Left kidney (tissue), 8 donors: ENCODE measurements around the gene DENND6A. TPM values are rescaled to one million over a fixed set of nuclear protein-coding genes. Genes with fewer than 3 reads are reported as not detected.
"Not testable (repeated sequence)": the region's sequence is repeated elsewhere in the genome, so short reads cannot be mapped to it uniquely, and the experiment has no call there.

ENCODE experiments used
- DNase-seq: peaks from one replicate; pipeline ENCODE4 v3.0.0-alpha.2; 2013
- long read RNA-seq, 8 donors: transcript quantifications; one replicate each; lab custom pipeline, GENCODE V29; 2026
- polyA plus RNA-seq: library from polyadenylated mRNA; unstranded; fragments of 120-200 nt; gene quantifications from one replicate; pipeline ENCODE4 v1.2.1, GENCODE V29; 2013; ENCODE audit not compliant: insufficient read length

Gene DENND6A
- polyA plus RNA-seq, result 41.0 TPM
- long read RNA-seq, donor 1, full-length matches to known transcripts, result 1 of 1 reads
- long read RNA-seq, donor 1, partial matches to known transcripts, result 0 of 1 reads
- long read RNA-seq, donor 1, other reads (novel, unspliced or antisense), result 0 of 1 reads
- long read RNA-seq, donor 2, partial matches to known transcripts, result 0 of 1 reads
- long read RNA-seq, donor 2, other reads (novel, unspliced or antisense), result 0 of 1 reads
- long read RNA-seq, donor 3, result 0 reads
- long read RNA-seq, donor 4, result 0 reads
- long read RNA-seq, donor 5, partial matches to known transcripts, result 9 of 11 reads
- long read RNA-seq, donor 5, other reads (novel, unspliced or antisense), result 0 of 11 reads
- long read RNA-seq, donor 6, full-length matches to known transcripts, result 1 of 1 reads
- long read RNA-seq, donor 6, partial matches to known transcripts, result 0 of 1 reads
- long read RNA-seq, donor 6, other reads (novel, unspliced or antisense), result 0 of 1 reads
- long read RNA-seq, donor 7, full-length matches to known transcripts, result 2 of 9 reads
- long read RNA-seq, donor 7, partial matches to known transcripts, result 7 of 9 reads
- long read RNA-seq, donor 7, other reads (novel, unspliced or antisense), result 0 of 9 reads
- long read RNA-seq, donor 8, full-length matches to known transcripts, result 2 of 2 reads
- long read RNA-seq, donor 8, partial matches to known transcripts, result 0 of 2 reads
- long read RNA-seq, donor 8, other reads (novel, unspliced or antisense), result 0 of 2 reads

DNA sequence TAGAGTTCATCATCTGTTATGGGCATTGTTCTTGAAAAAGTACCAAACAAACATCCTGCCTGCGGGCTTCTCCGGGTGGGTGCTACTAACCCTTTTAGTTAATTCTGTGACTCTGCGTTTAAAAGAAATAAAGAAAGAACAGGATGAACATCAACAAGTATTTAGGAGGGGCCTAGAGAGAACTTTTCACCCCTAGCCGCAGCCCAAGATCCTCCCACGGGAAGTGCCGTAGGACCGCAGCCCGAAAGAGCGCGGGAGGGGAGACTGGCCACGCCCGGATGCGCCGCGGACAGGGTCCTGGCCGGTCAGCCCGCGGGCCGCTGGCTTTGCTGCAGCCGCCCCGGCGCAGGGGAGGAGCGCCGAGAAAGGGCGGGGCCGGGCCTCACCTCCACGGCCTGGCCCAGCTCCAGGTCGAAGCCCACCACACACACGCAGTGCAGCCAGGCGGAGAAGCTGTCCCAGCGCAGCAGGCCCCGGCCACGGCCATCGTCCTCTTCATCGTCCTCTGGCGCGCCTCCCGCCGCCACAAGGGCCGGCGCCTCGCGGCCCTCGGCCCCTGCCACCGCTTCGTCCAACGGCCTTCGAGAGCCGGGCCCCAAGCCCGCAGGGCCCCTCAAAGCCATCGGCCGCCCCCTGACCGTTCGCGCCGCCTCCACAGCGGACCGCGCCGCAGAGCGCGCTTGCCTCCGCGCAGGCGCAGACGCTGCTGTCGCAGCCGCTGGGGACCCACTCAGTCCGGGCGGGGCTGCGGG is at the start of gene DENND6A:
DENND6A (minus strand) TSS at position 682 of the 752 bp plus-strand sequence; CDS start at position 623, 59 bp downstream.
- DNase-seq, result peak; percentile 91

DNA sequence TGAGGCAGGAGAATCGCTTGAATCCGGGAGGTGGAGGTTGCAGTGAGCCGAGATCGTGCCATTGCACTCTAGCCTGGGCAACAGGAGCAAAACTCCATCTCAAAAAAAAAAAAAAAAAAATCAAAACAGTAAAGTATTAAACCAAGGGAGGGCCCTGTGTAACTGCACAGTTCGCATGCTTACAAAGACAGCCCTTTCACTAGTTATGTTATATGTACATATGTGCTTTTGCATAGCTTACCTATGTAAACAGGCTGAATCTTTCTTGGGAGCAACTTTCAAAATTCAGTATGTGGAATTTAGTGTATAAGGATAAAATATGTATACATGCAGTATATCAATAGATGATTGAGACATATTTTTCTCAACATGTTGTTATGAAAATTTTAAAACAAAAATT is 47.1 kb upstream of the DENND6A start:
- DNase-seq, result no peak

GRCh38 chr3:57738391-57738790 is 45.5 kb upstream of the DENND6A start:
- DNase-seq, result no peak

DNA sequence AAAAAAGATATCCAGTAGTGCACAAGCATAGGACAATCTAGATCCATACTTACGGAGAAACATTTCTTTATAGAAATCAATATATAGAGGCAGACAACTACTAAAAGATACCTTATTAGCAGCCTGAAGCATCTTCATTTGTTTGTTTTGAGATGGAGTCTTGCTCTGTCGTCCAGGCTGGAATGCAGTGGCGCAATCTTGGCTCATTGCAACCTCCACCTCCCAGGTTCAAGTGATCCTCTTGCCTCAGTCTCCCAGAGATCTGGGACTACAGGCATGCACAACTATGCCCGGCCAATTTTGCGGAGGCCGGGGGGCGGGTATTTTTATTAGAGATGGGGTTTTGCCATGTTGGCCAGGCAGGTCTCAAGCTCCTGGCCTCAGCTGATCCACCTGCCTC is 45.0 kb upstream of the DENND6A start:
- no peak for DNase-seq

DNA sequence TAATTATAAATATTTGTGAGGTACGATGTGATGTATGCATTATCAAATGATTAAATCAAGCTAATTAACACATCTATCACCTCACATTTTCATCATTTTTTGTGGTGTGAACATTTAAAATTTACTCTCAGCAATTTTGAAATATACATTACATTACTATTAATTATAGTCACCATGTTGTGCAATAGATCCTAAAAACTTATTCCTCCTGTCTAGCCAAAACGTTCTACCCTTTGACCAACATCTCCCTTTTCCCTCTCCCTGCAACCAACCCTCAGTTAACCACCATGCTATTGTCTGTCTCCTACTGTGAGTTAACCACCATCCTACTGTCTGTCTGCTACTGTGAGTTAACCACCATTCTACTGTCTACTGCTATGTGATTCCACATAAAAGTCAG is 42.5 kb upstream of the DENND6A start:
- no peak for DNase-seq

DNA sequence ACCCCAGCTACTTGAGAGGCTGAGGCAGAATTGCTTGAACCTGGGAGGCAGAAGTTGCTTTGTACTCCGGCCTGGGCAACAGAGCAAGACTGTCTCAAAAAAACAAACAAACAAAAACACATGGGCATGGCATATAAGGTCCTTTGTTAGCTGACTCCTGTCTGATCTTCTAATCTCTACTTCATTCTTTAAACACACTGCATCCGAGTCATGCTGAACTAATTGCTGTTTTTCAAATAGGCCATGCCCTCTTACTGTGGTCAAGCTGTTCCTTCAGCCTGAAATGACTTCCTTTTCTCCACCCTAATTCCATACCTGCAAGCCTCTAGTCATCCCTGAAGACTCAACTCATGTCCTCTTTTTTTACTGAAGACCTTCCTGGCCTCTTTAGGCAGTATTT is 40.9 kb upstream of the DENND6A start:
- no peak for DNase-seq

DNA sequence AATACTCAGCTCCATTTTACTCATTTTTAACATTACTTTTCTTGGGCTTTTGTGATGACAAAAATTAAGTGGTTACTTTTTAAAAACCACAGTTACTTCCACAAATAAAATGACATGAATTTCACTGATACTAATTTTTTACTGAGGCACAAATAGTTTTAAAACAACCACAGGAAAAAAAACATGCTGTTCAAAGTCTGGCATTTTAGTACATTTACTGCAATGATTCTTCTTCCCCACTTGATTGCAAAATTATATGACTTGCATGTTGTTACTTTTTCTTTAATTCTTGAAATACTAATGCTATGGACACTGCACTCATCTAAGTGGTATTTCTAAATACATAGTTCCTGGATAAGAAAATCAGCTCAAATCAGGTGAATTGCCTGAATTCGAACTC is 38.4 kb upstream of the DENND6A start:
- DNase-seq, result no peak

DNA sequence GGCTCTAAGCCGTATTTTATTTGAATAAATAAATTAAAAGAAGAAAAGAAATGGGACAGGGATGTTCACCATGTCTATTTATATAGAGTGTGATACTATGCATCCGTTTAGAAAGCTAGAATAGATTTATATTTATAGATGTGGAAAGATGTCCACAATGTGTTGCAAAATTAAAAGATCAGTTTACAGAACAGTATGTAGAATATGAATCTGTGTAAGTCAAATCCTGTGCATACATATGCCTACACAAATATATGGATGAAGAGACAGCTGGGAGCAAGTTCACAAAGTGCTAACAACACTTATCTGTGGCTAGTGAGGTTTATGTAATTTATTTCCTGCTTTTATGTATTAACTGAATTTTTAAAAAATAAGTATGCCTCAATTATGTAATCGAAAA is 37.8 kb upstream of the DENND6A start:
- DNase-seq, result no peak

DNA sequence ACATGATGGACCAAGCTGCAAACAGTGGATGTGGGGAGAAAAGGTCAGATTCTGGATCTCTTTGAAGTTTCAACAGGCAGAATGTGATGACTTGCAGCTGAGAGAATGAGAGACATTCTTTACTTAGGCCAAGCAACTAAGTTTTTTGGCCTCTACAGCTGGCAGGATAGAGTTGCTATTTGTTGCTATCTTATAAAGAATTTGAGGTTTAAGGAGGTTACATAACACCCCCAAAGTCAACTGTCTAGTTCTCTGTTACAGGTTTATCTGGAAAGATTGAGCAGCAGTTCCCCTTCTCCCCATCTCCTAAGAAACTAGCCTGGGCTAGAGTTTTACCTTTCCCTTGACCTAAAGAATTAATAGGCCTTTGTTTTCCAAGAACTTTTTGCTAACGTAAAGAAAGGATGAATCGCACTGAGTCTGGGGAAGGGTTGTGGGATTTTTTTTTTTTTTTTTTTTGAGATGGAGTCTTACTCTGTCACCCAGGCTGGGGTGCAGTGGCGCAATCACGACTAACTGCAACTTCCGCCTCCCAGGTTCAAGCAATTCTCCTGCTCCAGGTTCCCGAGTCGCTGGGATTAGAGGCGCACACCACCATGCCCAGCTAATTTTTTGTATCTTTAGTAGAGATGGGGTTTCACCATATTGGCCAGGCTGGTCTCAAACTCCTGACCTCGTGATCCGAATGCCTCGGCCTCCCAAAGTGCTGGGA is 36.6 kb upstream of the DENND6A start:
- no peak for DNase-seq

GRCh38 chr3:57727106-57727505 is 34.2 kb upstream of the DENND6A start:
- no peak for DNase-seq

DNA sequence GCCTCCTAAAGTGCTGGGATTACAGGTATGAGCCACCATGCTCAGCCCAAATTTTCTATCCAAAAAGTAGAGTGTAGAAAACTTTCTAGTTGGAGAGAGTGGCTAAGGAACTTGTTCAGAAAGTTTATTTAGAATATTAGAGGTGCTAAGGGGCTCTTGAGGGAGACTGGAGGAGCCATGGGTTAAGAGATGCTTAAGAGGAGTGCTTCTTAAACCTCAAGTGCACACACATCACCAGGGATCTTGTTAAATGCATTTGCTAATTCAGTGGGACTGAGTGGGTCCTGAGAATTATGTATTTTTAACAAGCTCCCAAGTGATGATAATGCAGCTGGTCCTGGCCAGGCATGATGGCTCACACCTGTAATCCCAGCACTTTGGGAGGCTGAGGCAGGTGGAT is 33.5 kb upstream of the DENND6A start:
- DNase-seq, result no peak

GRCh38 chr3:57718118-57718517 is 25.2 kb upstream of the DENND6A start:
- DNase-seq, result no peak

DNA sequence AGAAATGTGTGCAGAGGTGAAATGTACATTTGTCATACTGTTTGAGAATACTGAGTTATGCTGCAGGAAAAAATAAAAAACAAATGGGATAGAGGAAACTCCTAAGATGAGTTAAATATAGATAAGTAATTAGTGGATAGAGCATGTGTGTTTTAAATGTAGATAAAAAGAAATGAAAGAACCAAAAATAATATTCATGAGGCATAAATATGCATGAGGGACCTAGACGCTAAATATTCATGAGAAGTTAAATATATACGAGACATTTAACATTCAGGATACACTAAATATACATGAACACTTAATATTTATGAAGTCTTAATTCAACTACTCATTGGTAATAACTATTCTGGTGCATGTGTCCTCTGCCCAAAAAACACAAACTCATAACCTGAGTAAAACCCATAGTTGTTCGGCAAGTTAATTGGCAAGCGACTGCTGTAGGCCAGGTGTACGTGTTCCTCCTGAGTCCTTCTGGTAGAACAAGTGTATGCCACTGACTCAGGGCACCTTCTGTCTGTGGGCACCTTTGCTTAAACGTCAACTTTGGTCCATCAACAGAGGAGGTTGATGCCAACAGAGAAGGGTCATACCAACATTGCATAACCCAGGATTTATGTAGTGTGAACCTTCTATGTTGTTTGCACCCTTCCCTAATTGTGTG is 24.5 kb upstream of the DENND6A start:
- DNase-seq, result no peak

DNA sequence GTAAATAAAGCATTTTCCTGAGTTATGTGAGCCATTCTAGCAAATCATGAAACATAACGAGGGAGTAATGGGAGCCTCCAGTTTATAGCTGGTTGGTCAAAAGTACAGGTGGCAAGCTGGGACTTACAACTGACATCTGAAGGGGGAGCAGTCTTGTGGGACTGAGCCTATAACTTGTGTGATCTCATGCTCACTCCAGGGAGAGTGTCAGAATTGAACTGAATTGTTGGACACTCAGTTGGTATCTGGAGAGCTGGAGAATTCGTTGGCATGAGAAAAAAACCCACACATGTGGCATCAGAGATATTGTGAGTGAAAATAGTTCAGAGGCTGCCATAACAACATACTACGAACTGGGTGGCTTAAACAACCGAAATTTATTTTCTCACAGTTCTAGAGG is 22.8 kb upstream of the DENND6A start:
- DNase-seq, result no peak

DNA sequence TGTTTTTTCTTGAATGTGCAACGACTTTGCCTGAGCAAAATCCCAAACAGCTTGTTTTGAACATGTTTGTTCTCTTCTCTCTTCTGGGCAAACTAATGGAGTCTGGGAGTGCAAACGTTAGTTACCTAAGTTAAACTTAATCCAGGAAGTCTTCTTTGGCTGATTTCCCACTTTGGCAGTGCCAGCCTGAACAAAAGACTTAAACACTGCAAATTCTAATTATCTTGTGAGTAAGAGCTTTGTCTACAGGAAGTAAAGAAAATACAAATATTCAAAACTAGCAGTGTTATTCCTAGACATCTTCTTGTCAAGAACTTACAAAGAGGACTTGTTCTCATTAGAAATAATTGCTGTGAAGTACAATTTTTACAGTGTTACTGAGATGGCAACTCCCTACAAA is 16.7 kb upstream of the DENND6A start:
- DNase-seq, result no peak

DNA sequence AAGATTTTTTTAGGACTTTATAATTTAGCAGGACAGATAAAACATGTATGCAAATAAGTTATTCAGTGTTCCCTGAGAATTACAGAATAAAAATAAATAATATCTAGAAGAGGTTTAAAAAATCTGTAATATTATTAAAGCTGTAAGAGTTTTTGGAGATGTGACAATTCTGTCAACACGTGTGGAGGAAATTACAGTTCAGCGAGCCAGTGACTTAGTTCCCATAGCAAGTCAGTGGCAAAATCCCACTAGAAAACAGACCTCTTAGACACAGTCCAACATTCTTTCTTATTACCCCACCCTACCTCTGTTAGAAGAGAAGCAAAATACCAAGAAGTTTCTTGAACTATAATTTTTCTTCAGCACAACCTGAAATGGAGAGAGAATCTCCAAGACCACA is 16.2 kb upstream of the DENND6A start:
- no peak for DNase-seq

DNA sequence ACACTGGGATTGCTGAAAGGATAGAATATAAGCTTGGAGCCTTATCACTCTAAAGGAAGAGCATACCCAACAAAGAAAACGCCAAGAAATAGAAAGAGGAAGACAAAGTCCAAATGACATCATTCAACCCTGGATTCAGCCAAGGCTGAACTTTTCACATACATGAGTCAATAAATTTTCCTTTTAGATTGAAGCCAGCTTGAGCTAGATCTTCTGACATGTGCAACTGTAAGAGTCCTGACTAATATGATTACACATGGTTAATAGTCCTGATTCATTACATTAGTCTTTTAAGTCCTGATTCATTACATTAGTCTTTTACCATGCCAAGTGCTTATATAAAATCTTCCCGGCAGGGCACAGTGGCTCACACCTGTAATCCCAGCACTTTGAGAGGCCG is 13.6 kb upstream of the DENND6A start:
- no peak for DNase-seq

- DNase-seq, result not testable (repeated sequence)
Measured at GRCh38 chr3:57705351-57705750, 12.5 kb upstream of the DENND6A start.

GRCh38 chr3:57701781-57702180 is 8.9 kb upstream of the DENND6A start:
- no peak for DNase-seq

- no peak for DNase-seq
Measured at GRCh38 chr3:57700737-57701136, 7.9 kb upstream of the DENND6A start.

DNA sequence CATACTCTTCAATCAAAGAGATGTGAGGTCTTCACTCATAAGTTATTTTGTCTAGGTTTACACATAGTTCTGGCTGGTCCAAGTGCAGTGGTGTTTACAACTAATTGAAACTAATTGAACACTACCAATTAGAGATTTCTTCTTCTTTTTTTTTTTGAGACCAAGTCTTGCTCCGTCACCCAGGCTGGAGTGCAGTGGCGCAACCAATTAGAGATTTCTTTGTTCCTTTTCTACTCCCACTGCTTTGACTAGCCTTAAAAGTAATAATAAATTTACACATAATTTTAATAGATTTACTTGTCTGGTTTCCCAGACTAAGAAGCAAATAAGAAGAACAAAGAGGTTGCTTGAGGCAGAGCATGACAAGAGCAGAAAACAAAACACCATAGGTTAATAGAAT is 6.7 kb upstream of the DENND6A start:
- no peak for DNase-seq
